GM18909 (cell line): Measurements from ENCODE around the gene METTL6.
"Not testable (repeated sequence)": the region's sequence is repeated elsewhere in the genome, so short reads cannot be mapped to it uniquely, and the experiment has no call there.

Source experiments
- ATAC-seq: cut with Tn5 transposase; IDR thresholded peaks from one replicate; pipeline ENCODE4 v1.9.1; 2021; ENCODE audit warnings: mild to moderate bottlenecking; ENCODE audit not compliant: unreplicated experiment, poor library complexity

The METTL6 gene

DNA sequence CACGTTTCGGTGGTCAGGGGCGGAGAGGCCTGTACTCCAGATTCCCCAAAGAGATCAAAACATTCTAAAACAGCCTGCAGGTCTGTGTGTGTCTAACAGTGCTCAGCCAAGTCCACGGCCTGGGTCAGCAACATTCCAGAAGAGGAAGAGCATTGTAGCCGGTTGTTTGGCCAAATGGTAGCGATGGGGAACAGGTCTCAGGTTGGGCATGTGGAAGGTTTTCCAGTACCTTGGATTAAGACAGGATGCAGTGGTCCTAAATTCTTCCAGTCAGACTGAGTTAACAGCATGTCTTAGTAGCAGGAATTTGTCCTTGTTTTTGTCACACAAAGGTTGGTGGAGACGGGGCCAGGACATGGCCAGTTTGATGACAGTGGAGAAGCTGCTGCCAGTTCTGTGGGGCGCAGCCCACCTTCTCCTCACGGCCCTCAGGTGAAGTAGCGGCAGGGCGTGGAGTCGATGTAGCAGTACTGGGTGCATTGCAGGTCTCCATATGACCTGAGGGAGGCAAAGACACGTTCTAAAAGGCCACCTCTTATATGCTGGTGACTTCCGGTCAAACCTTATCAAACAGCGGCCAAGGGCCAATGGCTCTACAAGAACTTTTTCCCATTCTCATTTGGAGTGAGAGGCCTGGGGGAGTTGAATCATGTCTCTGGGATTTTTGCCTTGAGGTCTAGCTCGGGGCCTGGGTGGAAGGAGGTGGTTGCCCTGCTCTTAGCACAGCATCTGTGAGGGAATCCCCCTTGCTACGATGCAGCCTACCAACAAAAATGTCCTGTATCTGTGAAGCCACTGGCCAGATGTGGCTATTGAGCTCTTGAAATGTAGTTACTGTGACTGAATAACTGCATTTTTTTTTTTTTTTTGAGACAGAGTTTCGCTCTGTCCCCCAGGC, 24.1 kb upstream of the METTL6 start:
- no peak for ATAC-seq

DNA sequence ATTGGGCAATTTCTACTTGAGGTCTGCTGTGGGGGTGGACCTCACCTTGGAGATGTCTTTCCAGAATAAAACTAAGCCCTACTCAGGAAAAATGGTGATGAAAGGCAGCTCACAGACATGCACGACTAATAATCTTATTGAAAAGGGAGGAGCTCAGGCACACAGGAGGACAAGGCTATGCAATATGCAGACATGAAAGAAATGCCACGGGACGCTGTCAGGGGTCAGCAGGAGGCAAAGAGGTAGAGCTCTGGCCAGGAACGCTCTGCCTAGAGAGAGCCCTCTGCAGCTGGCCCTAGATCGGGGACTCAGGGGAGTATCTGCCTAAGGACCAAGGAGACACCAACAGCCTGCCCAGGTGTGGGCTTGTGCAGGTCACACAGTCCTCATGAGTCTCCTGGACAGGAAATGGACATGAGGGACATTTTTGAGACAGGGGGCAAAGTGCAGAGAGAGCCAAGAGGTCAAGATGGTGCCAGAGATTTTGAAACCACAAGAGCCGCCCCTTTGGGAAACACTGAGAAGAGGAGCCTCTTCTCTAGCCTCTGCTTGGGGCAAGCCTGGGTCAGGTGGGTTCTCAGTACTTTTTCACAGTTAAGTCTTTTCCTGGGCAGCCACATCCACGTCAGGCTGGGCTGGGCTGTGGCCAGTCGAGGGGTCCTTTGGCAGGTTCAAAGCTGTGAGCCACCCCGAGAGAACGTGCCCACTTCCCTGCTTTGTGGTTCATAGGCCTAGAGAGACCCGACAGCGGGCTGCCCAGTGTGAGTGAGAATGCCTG, 23.3 kb upstream of the METTL6 start:
- no peak for ATAC-seq

DNA sequence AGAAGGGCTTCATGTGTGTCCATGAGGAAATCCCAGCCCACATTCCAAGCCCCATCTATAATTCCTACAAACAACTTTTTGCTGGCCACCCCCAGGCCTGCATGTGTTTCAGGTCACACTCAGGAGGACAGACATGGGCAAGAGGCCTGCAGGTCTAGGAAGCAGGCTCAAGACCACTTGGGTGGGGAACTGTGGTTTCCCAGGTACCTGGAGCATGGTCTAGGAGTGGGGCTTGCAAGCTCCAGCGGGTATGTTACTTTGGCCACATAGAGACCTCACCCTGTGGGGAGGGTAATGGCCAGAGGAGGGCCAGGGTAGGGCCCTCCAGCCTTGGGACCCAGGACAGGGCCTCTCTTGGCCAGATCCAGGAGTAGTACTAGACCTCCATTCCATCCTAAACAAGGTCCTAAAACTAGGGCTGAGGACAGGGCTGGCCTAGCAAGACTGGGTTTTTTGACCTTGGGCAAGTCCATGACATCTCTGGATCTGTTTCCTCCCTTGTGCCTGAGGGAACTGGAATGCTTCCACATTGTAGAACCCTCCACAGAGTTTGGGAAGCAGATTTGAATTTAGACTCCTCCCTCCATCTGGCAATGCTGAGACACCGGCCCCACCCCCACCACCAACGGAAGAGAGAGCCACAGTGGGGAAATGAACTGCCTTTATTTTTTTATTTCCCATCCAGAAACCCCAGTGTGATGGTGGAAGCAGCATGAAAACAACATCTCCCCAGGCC, 22.3 kb upstream of the METTL6 start:
- ATAC-seq = no peak

DNA sequence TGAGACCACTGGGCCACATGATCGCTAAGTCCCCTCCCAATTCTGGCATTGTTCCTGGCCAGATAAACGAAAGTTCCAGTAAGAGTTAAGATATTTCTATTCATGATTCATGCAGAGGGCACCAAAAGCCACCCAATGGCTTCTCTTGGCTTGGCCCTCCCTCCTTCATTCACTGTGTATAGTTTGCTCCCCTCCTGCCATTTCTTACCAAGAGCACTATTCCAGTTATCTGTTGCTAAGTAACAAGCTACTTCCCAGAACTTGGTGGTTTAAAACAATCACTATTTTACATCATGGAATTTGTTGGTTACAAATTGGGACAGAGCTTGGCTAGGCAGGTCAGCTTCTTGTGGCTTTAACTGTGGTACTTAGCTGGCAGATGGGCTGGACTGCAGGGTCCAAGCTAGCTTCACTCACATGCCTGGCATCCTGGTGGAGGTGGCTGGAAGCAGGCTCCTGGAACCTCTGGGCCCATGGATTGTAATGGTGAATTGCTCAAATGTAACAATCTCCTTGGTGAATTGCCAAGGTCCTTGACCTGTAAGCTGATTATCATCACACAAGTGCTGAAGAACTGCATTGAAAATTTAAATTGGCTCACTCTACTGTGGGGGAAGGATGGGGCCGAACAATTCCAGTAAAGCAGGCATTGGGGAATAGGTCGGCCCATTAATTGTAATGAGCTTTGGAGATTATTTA, 16.6 kb upstream of the METTL6 start:
- no peak for ATAC-seq

DNA sequence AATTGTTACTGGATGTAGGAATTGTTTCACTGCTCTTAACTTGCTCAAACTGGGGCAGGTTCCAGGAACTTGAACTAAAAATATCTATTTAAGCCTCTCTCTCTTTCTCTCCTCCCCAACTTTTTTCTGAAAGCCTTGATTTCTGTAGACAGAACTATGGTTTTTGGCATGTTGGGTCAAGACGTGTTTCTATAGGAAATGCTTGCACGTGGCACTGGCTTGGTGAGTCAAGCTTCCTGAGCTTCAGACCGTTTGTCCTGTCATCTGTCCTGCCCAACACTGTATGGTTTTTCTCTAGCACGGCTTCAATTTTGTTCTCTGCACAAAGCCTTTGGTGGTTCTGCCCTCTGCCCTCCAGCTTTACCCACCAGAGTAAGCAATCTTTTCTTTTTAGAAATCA, 13.5 kb upstream of the METTL6 start:
- ATAC-seq = no peak

DNA sequence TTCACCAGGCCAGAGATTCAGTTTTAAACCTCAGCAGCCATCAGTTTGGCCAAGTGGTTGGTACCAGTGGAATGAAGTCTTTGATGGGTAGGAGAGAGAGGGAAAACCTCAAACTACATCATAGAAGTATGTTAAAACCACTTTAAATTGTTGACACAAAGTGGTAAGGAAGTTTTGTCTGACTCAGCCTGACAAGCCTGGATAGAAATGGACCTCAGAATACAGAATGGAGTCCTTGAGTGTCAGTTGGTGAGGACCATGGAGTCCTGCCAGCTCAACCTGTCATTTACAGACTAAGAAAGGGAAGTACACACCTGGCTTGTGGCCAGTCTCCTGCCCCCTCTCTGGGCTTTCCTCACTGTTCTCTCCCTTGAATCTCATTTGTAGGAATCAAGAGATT, 12.1 kb upstream of the METTL6 start:
- ATAC-seq = no peak

DNA sequence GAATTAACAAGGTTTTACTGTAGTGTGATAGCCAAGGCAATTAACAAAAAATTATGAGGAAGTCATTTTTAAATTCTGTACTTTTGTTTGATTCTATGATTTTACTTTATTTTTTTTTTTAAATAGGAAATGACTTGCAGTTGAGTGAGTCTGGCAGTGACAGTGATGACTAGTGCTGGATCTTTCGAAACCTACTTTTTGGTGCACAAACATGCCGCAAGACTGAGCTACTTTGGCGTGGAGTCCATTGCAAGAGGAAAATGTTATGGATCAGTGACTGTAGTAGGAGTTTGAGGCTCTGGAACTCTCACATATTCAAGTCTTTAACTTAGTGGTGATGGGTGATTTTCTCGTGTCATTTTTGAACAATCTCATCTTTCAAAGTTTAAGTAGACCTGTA, 11.6 kb upstream of the METTL6 start:
- ATAC-seq = no peak

DNA sequence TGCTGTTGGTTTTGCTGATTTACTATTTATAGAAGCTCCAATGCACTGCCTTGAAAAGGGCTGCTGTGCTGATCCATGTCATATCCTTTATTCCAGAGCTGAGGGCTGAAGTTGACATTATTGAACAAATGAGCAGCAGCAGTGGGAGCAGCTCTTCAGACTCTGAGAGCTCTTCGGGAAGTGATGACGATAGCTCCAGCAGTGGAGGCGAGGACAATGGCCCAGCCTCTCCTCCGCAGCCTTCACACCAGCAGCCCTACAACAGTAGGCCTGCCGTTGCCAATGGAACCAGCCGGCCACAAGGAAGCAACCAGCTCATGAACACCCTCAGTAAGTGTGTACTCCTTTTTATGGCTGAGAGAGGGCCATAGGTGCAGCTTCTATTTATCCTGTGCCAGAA, 8.9 kb upstream of the METTL6 start:
- no peak for ATAC-seq

DNA sequence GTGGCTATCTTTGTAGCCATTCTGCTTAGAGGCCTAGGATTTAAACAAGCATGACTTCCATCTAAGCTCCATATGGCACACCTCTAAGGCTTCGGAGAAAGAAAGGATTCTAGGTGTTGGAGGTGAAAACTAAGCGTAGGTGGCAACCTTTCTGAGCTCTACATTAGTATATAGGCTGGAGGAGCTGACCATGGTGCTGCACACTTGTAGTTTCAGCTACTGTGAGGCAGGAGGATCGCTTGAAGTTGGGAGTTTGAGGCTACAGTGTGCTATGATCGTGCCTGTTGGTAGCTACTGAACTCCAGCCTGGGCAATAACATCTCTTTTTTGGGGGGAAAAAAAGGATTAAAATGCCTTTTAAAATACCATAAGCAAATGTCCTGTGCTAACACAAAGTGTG, 7.4 kb upstream of the METTL6 start:
- ATAC-seq = no peak

DNA sequence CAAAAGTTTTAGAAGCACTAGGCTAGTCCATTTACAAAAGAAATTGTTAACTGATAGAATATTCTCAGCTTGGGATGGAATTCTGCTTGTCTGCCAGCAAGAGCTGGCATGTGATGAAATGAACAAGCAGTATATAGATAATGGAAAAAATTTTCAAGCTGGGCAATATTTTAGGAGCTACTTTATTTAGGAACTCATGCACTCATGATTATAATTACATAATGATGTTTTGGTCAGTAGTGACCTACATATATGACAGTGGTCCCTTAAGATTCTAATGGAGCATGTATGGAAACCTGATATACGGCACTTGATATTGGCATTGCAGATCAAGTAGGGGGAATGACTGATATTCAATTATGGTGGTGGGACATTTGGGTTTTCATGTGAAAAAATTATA, 6.2 kb upstream of the METTL6 start:
- no peak for ATAC-seq

DNA sequence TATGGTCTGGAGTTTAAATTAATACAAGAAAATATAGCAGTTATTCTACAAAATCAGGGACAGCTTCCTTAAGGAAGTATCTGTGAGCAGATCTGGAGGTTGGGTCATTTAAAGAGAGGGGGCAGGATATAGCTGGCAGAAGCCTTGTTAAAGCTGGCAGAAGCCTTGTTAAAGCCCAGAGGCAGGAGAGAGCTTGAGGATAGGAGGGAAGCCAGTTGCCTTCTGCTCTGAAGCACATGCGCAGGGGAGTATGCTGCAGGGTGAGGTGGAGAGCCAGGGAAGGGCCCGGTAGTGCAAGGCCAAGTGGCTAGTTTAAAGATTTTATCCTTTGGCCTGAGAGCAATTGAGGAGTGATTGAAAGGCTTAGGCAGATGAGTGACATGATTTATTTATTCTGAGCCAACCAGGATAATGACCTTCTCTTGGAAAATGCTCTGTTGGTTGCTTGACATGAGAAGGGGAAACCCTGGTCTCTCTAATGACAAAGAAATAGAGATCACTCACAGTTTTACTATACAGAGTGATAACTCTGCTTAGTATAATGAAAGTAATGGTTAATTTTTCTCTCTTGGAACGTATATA, 4.0 kb upstream of the METTL6 start:
- no peak for ATAC-seq

DNA sequence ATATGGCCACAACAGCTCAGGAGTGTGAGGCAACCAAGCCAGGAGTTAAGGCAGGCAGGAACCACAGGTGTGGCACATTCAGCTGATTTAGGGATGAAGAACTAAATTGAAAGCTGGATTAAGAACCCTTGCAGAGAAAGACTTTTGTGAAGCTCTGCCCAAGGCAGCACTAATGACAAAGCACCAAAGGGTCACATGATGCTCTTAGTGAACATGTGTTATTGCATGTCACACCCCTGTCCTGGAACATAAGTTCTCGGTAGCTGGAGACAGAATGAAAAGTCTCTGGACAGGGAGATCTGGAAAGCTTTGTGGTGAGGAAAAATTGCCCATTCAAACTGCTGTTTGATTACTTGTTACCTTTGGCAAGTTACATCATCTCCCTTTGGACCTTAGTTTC, 3.3 kb upstream of the METTL6 start:
- no peak for ATAC-seq

DNA sequence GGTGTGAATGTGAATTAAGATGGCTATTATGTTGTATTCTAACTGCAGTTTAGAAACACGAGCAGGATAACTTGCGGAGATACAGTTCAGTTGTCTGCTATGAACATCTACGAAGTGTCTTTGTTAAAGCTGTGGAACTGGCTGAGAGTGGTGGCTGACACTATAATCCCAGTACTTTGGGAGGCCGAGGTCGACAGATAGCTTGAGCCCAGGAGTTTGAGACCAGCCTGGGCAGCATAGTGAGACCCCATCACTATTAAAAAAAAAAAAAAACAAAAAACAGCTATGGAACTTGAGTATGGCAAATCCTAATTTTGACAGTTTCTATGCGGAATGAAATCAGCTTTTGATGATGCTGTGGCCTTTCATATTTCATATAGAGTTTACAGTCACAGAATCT, 1.7 kb upstream of the METTL6 start:
- ATAC-seq = no peak

DNA sequence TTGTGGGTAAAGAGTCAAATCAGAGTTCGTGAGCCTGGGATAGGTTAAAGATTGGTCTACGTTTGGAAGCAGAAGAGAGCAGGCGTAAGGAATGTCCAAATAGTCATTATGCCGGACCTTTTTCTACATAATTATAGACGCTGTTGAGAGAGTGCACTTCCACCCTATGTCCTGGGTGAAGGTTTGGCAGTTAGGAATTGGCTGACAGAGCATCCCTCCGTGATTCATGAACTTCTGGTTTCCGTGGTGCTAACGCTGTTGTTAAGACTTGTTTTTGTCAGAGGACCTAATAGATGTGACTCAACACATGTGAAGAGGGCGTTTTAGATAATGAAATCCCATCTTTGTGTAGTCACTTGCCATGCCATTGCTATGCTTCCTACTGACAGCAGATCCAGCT, 1.2 kb upstream of the METTL6 start:
- ATAC-seq = no peak

DNA sequence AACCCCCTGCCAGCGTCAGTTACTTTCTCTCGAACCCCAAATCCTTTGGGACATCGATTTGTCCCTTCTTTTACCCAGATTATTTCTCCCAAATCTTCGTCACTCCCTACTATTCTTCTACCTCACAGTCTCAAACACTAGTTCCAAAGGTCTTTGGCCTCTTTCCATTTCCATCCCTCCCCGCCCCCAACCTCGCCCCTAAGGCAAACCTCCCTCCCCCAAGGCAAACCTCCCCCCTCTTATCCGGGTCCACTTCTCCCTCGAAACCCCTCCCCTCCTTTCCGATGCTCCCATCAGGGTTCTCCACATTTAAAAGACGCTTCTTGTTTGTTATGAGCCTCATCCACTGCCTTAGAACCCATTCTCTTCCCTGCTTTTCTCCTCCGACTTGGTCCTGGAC, 637 bp upstream of the METTL6 start:
- ATAC-seq = no peak

DNA sequence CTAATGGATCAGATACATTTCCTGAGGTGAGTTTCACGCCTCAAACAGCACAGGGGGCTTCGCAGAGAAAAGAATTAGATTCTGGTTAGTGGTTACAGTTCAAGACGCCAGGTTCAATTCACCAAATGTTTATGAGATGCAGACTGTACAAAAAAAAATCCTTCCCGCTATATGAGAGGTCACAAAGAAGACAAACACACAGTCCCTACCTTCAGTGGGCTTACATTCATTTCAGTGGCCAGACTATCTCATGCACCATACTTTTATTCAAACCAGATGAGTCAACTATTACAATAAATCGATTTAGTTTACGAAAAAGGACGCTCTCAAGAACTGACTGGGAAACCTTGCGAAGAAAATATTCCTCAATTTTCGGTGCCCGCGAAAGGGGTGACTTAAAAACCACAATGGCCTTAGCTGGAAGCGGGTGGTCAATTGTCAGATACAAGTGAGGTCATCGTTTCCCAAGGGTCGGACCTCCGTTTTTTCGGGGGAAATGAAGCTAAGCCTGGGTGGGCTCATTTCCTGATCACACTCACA, 695 bp downstream of the METTL6 start:
- no peak for ATAC-seq

DNA sequence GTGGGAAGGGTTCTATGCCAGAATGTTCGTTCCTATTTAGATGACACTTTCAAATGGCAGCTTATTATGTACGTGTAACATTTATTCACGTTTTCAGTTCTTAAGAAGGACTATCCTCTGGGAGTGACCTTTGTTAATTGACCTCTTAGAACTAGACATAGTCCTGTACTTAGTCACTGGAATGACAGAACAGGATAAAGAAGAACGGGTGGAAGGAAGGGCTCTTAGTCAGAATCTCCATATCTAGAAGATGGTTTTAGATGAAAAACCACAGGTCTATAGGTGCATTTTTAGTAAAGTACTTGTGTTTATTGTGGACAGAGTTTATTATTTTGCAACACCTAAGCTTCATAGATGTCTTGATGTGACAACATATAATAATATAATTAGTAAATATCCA, 6.5 kb downstream of the METTL6 start:
- ATAC-seq = no peak

DNA sequence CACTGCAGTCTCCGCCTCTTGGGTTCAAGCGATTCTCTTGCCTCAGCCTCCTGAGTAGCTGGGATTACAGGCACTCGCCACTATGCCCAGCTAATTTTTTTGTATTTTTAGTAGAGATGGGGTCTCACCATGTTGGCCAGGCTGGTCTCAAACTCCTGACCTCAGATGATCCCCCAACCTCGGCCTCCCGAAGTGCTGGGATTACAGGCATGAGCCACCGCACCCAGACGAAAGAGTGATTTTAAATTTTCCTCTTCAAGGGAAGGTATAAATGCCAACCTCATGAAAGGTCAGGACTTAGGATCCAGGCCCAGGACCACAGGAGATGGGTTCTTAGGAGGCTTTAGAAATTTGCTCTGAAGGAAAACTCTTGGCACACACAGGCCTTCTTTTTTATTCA, 16.4 kb downstream of the METTL6 start:
- not testable (repeated sequence) for ATAC-seq

DNA sequence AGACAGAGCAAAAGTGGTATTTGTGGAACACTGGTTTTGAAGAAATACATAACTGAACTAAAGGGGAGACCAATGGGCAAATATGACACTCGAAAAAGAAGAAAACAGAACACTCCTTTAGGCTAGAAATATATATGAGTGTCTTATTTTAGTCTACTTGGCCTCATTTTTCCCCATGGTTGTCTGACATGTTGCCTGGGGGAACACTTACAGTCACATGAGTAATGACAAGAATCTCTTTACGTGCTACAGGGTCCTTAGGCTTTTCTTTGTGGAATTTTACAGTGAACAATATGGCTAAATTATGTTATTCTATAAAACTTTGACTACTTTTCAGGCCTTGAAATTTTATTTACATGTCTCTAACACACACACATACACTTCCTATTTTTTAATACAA, 17.6 kb downstream of the METTL6 start:
- no peak for ATAC-seq

DNA sequence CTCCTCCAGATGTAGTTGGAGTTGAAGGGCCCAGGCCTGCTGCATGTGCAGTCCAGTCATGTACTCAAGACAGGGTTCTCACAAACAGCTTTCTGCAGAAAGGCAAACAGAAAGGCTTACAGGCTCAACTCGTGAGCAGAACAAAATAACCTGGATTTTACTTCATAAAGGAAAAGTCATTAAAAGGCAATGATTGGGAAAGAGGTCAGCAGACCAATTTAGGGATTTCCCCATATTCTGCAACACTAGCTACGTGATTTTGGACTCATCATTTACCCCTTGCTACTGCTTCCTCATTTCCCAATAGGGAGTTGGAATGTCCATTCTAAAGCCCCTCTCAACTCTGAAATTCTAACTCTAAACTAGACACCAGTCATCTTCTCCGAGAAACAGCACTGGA, 18.1 kb downstream of the METTL6 start:
- ATAC-seq = no peak
